ENCODE data around the gene TRNP1. TPM values are rescaled to one million over a fixed set of nuclear protein-coding genes. Genes with fewer than 3 reads are reported as not detected.
"Not testable (repeated sequence)": the region's sequence is repeated elsewhere in the genome, so short reads cannot be mapped to it uniquely, and the experiment has no call there.

TRNP1 gene
- total RNA-seq, 2 experiments from 2014 or later, result 0.19 to 0.20 TPM

- H3K4me3 Mint-ChIP-seq, result no peak overlapping the region
- CTCF ChIA-PET, result interaction anchor here (1.4 kb wide), 1 partner anchor 11 kb away, joined by 4 read pairs; no protein-coding TSS in a partner anchor
- H3K27ac ChIP-seq (ENCODE audit: low read depth in 1 of 2, low read length in 2 of 2), result no peak overlapping the region
- peaks cover under 1% of the 10 kb centered on the region for H3K4me1 Mint-ChIP-seq (ENCODE audit: low read depth)
- H3K4me3 ChIP-seq (ENCODE audit: low read length), result no peak overlapping the region
- H3K36me3 ChIP-seq (ENCODE audit: insufficient read depth, low read length), result no peaks in the 10 kb centered on the region
- H3K27me3 Mint-ChIP-seq, result peaks cover 44% of the 10 kb centered on the region
- no peaks in the 10 kb centered on the region for H3K9me3 Mint-ChIP-seq
- intact Hi-C loops (cut with DNase I, micrococcal nuclease), result no loop called here
- no peak for TF ChIP-seq CTCF (IDR thresholded peaks at IDR 0.05)
- H3K36me3 Mint-ChIP-seq (ENCODE audit: low read depth), result no peaks in the 10 kb centered on the region
- no peak overlapping the region for H3K27ac Mint-ChIP-seq
- H3K9me3 ChIP-seq (ENCODE audit: control insufficient read depth in 1 of 2, insufficient read depth in 1 of 2, low read length in 2 of 2), result no peaks in the 10 kb centered on the region
- no peak for DNase-seq
- H3K4me1 ChIP-seq (ENCODE audit: insufficient read depth, low read length), result no peaks in the 10 kb centered on the region
- peaks cover 12 to 23% of the 10 kb centered on the region in 2 experiments for H3K27me3 ChIP-seq (ENCODE audit: control insufficient read depth in 1 of 2, insufficient read depth in 2 of 2, low read length in 2 of 2)
- POLR2A ChIA-PET, result no interaction called here
- no peak for ATAC-seq (ENCODE audit: poor library complexity)
Measured at GRCh38 chr1:26986658-26987057, 6.8 kb upstream of the TRNP1 start.

GRCh38 chr1:26989403-26990109, 3.9 kb upstream of the TRNP1 start:
- H3K4me1 Mint-ChIP-seq (ENCODE audit: low read depth); H3K9me3 ChIP-seq (ENCODE audit: control insufficient read depth in 1 of 2, insufficient read depth in 1 of 2, low read length in 2 of 2); H3K36me3 ChIP-seq (ENCODE audit: insufficient read depth, low read length); POLR2A ChIA-PET; H3K27ac ChIP-seq (ENCODE audit: low read depth in 1 of 2, low read length in 2 of 2); H3K4me3 Mint-ChIP-seq; H3K36me3 Mint-ChIP-seq (ENCODE audit: low read depth); H3K9me3 Mint-ChIP-seq; H3K4me3 ChIP-seq (ENCODE audit: low read length); H3K27ac Mint-ChIP-seq; DNase-seq; ATAC-seq (ENCODE audit: poor library complexity): not testable (repeated sequence)
- peaks cover 11% of the 10 kb centered on the region for H3K4me1 ChIP-seq (ENCODE audit: insufficient read depth, low read length)
- intact Hi-C loops (cut with DNase I, micrococcal nuclease), result loop anchor here in 1 of 2 experiments (10.0 kb wide), 1 partner anchor 785 kb away; the partner anchor contains the start of gene STX12
- H3K27me3 ChIP-seq (ENCODE audit: control insufficient read depth in 1 of 2, insufficient read depth in 2 of 2, low read length in 2 of 2), result peaks cover 15 to 18% of the 10 kb centered on the region in 2 experiments
- peaks cover 57% of the 10 kb centered on the region for H3K27me3 Mint-ChIP-seq
- CTCF ChIA-PET, result interaction anchor here (0.6 kb wide), 1 partner anchor 66 kb away, joined by 3 read pairs; no protein-coding TSS in a partner anchor

DNA sequence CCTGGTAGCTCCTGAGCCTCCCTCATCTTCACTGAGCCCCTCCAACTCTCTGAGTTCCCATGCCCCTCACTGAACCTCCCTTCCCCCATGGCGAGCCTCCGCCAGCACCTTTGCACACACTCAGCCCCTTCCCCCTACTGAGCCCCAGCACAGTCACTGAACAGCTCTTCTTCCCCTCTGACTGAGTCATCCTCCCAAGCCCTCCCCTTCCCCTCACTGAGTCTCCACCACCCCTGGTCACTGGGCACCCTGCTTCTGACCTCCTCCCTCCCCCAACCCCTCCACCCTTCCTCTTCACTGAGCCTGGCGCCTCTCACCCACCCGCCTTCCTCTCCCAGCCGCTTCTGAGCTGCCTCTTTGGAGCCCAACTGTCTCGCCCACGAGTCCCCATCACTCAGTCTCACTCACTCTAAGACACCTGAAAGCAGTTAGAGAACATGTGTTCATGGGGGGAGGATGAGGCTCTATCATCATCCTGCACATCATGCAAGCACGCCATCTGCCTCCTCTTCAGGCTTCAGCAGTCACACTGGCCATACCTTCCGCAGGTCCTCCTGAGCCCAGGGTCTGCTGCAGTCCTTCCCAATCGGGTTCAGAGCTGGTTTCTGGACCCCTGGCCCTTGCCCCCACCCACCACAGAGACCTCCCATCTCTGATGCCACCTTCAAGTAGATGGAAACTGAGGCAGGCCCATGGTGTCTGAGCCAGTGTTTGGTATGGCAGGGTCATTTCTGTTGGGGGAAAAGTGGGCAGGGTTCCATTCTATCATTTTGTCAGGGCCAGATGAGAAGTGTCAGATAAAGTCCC, 2.0 kb upstream of the TRNP1 start:
- Histone ChIP-seq H3K9me3 (ENCODE audit: control insufficient read depth in 1 of 2, insufficient read depth in 1 of 2, low read length in 2 of 2) (peaks cover 0 to 5% of the 10 kb centered on the region in 2 experiments), H3K4me1 (ENCODE audit: insufficient read depth, low read length) (peaks cover 15% of the 10 kb centered on the region), H3K27ac (ENCODE audit: low read depth in 1 of 2, low read length in 2 of 2) (no peak overlapping the region), H3K4me3 (ENCODE audit: low read length) (no peak overlapping the region), H3K27me3 (ENCODE audit: control insufficient read depth in 1 of 2, insufficient read depth in 2 of 2, low read length in 2 of 2) (peaks cover 35 to 37% of the 10 kb centered on the region in 2 experiments), H3K36me3 (ENCODE audit: insufficient read depth, low read length) (no peaks in the 10 kb centered on the region)
- Mint-ChIP-seq H3K9me3 (no peaks in the 10 kb centered on the region), H3K4me3 (peak overlapping the region; percentile 27), H3K4me1 (ENCODE audit: low read depth) (peaks cover 10% of the 10 kb centered on the region), H3K27ac (no peak overlapping the region), H3K27me3 (peaks cover 64% of the 10 kb centered on the region), H3K36me3 (ENCODE audit: low read depth) (no peaks in the 10 kb centered on the region)
- ATAC-seq (ENCODE audit: poor library complexity) (peak; percentile 27), DNase-seq (peak in 2 of 14 experiments; percentile 49 to 61)
- POLR2A ChIA-PET, result no interaction called here
- TF ChIP-seq CTCF (IDR thresholded peaks at IDR 0.05), result no peak
- CTCF ChIA-PET, result no interaction called here
- intact Hi-C loops (cut with DNase I, micrococcal nuclease), result loop anchor here in 1 of 2 experiments (10.0 kb wide), 1 partner anchor 783 kb away; the partner anchor contains the start of gene STX12
